Activated CD4-positive, alpha-beta memory T cell treated with anti-CD3 and anti-CD28 coated beads for 36 hours (primary cell): ENCODE results near the gene ST6GAL1. TPM values are rescaled to one million over a fixed set of nuclear protein-coding genes. Genes with fewer than 3 reads are reported as not detected.
"Not testable (repeated sequence)": the region's sequence is repeated elsewhere in the genome, so short reads cannot be mapped to it uniquely, and the experiment has no call there.

Experiments used
- CTCF ChIA-PET: fragments of 350-600 bp; sonication (Branson Sonifier 250); formaldehyde crosslinking; loops from one replicate; lab custom pipeline; 2021; ENCODE audit warnings: antibody characterized with exemption, inconsistent platforms; lab: Charles Lee
- POLR2A ChIA-PET: fragments of 350-600 bp; sonication (Branson Sonifier 250); formaldehyde crosslinking; loops from one replicate; lab custom pipeline; 2021; ENCODE audit warnings: antibody characterized with exemption; lab: Charles Lee
- DNase-seq: peaks from one replicate; pipeline ENCODE4 v3.0.0-alpha.2; 2020
- H3K27ac Mint-ChIP-seq: one replicate; pipeline ENCODE4 v1.8.0; 2021; ENCODE audit warnings: mixed read lengths
- H3K27me3 Mint-ChIP-seq: one replicate; pipeline ENCODE4 v1.8.0; 2021; ENCODE audit warnings: mixed read lengths
- H3K36me3 Mint-ChIP-seq: one replicate; pipeline ENCODE4 v1.8.0; 2021; ENCODE audit warnings: mixed read lengths
- H3K4me1 Mint-ChIP-seq: one replicate; pipeline ENCODE4 v1.8.0; 2021; ENCODE audit warnings: low read depth, mixed read lengths
- H3K4me3 Mint-ChIP-seq: one replicate; pipeline ENCODE4 v1.8.0; 2021; ENCODE audit warnings: mild to moderate bottlenecking, mixed read lengths
- H3K9me3 Mint-ChIP-seq: one replicate; pipeline ENCODE4 v1.8.0; 2021; ENCODE audit warnings: mixed read lengths
- intact Hi-C: fragments of 100-400 bp; cut with micrococcal nuclease; formaldehyde crosslinking; loops from one replicate; pipeline ENCODE4 v1.15.1; 2023
- total RNA-seq, 2 experiments: library from RNA; stranded (reverse); gene quantifications; one replicate each; pipeline ENCODE4 v1.2.3, GENCODE V29; 2021

The ST6GAL1 gene
- total RNA-seq, 2 experiments from 2014 or later = 99.9 to 113 TPM

GRCh38 chr3:187015903-187016638 lies 85.7 kb downstream of the ST6GAL1 start:
- CTCF ChIA-PET = interaction anchor here (0.9 to 1.0 kb wide), 2 partner anchors 11 to 84 kb away, joined by 3 read pairs; no protein-coding TSS in a partner anchor
- POLR2A ChIA-PET = interaction anchor here (0.6 to 1.1 kb wide), 3 partner anchors 10 to 17 kb away, joined by 3 to 4 read pairs (median 3); no protein-coding TSS in a partner anchor
- Mint-ChIP-seq H3K36me3 (peaks cover 28% of the 10 kb centered on the region), H3K27ac (peak overlapping the region; percentile 43), H3K4me3 (no peak overlapping the region), H3K9me3 (no peaks in the 10 kb centered on the region), H3K27me3 (no peaks in the 10 kb centered on the region), H3K4me1 (peaks cover 69% of the 10 kb centered on the region)
- DNase-seq = no peak
- intact Hi-C loops = no loop called here

DNA sequence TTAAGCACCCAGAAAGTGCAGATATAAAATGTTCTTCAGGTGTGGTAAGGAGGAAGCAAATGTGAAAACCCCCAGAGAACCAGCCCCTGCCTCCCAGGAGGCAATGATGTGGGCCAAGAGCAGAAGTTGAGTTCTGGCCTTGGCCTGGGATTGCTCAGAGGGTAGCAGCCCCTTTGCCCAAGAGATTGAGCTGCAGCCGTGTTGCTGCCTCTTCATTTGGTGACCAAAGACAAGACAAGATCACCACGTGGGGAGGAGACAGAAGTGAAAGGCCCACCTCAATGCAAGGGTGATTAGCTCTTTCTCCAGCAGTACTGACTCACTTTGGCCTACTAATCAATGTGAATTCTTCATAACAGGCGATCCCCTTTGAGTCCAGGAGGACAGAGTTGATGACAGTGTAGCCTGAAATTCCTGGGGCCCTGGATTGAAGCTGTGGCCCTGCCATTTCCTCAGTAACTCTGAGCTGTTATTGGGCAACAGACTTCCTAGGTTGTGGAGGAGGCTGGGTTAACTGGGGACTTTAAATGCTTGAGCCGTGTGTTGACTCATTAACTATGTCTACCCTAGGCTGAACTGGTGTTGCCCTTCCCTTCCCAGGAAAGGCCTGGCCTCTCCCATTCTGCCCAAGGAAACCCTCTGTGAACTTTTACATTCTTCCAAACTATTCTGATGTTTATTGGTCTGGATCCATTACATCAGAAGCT lies 86.5 kb downstream of the ST6GAL1 start:
- DNase-seq = no peak
- Mint-ChIP-seq H3K27me3 (no peaks in the 10 kb centered on the region), H3K9me3 (no peaks in the 10 kb centered on the region), H3K36me3 (peaks cover 28% of the 10 kb centered on the region), H3K27ac (peak overlapping the region; percentile 43), H3K4me1 (peaks cover 64% of the 10 kb centered on the region), H3K4me3 (no peak overlapping the region)
- intact Hi-C loops = no loop called here
- ChIA-PET POLR2A (interaction anchor here (0.6 to 1.1 kb wide), 3 partner anchors 9 to 17 kb away, joined by 3 to 4 read pairs (median 3); no protein-coding TSS in a partner anchor), CTCF (interaction anchor here (1.0 to 1.1 kb wide), 2 partner anchors 84 to 400 kb away, joined by 3 read pairs; no protein-coding TSS in a partner anchor)

DNA sequence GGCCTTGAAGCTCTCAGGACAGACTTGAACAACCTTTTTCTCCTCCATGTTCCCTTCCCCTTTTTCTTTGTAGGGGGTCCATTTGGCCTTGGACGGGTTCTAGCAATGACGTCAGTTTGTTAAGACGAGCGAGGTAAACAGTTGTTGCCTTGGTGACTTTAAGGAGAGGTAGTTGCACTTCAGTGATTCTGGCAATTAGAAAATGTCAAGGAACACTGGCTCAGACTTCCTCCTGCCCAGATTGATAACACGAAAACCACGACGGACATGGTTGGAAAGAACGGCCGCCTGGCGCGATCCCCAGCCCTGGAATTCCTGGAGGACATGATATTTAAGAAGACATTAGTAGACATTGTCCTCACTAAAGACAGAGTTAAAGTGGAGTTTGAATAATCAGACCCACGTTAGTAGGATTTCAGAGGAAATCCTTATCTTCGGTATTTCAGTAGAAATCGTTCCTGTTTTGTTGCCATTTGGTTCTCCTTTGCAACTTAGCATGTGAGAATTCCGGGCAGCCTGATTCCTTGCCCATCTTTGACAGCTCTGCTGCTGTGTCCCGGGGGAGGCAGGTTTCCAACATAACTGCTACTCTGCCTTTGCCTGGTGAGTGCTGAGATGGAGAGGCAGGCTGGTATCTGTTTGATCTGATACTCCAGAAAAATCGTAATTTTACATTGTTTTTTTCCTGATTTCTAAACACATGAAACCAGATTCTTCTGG lies 87.3 kb downstream of the ST6GAL1 start:
- no peak overlapping the region for H3K27ac Mint-ChIP-seq
- CTCF ChIA-PET = interaction anchor here (1.1 kb wide), 1 partner anchor 401 kb away, joined by 3 read pairs; no protein-coding TSS in a partner anchor
- POLR2A ChIA-PET = interaction anchor here (1.1 kb wide), 1 partner anchor 8 kb away, joined by 4 read pairs; no protein-coding TSS in a partner anchor
- H3K4me3 Mint-ChIP-seq = no peak overlapping the region
- DNase-seq = no peak
- no peaks in the 10 kb centered on the region for H3K27me3 Mint-ChIP-seq
- H3K4me1 Mint-ChIP-seq = peaks cover 61% of the 10 kb centered on the region
- H3K36me3 Mint-ChIP-seq = peaks cover 27% of the 10 kb centered on the region
- intact Hi-C loops = no loop called here
- no peaks in the 10 kb centered on the region for H3K9me3 Mint-ChIP-seq

DNA sequence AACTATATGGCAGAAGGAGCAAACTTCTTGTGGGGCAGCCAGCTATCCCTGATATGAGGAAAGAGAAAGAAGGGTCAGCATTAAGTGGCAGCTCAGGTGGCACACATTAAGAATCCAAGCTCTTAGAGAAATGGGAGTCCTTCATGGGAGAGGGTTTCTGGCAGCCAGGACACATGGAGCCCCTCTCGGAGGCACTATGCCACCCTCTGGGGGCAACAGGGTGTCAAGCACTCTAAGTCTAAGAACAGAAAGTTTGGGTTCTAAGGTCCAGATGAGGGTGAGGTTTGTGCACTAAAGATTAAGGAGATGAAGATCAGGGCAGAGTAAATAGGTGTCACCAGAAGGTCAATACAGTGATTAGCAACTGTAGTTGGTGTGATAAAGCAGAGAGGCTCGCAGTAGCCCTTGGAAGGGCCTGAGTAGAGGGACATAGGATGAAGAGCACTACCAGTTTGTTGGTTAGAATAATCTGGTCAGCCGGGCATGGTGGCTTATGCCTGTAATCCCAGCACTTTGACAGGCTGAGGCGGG lies 89.3 kb downstream of the ST6GAL1 start:
- DNase-seq = no peak
- Mint-ChIP-seq H3K27ac (peak overlapping the region; percentile 38), H3K36me3 (peaks cover 24% of the 10 kb centered on the region), H3K4me3 (no peak overlapping the region), H3K27me3 (no peaks in the 10 kb centered on the region), H3K9me3 (peaks cover 5% of the 10 kb centered on the region), H3K4me1 (peaks cover 49% of the 10 kb centered on the region)
- intact Hi-C loops = loop anchor here (10.0 kb wide), 1 partner anchor 1085 kb away; the partner anchor contains the start of gene TRA2B
- CTCF ChIA-PET = interaction anchor here (1.3 kb wide), 1 partner anchor 47 kb away, joined by 3 read pairs; no protein-coding TSS in a partner anchor
- POLR2A ChIA-PET = interaction anchor here (0.6 kb wide), 1 partner anchor 344 kb away, joined by 3 read pairs; no protein-coding TSS in a partner anchor

DNA sequence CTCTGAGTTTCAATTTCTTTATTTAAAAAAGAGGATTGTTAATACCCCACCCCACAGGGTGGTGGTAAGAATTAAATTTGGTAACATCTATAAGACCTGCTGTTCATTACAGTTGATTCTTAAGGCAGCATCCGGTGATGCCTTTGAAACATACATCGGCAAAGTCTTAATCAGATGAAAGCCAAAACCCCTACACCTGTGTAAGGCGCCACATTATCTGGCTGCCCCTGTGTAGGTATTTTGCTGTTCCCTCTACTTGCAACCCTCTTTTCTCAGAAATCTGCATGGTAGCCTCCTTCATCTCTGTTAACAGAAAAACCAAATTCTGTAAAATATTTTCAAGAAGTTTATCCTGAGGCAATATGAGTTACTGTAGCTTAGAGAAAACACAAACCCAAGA lies 90.0 kb downstream of the ST6GAL1 start:
- peak overlapping the region; percentile 69 for H3K27ac Mint-ChIP-seq

DNA sequence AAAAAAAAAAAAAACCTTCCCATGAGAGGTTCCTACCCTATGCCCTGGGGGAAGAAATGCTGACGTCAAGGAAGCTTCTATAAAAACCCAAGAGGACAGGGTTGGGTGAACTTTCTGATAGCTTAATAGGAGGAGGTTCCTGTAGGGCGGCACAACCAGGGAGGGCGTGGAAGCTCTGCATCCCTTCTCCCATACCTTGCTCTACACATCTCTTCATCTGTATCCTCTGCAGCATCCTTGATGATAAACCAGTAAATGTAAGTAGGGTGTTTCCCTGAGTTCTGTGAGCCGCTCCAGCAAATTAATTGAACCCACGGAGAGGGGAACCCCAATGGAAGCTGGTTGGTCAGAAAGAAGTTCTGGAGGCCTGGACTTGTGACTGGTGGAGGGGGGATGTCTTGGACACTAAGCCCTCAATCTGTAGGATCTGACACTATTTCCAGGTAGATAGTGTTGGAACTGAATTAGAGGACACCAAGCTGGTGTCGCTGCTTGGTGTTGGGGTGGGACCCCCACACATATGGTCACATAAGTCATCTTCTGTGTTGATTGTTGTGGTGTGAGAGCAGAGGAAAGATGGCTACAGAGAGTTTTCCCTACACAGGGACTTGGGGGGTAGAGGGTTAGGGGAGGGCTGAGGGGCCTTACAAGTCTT lies 91.5 kb downstream of the ST6GAL1 start:
- Mint-ChIP-seq H3K9me3 (peaks cover 5% of the 10 kb centered on the region), H3K27me3 (no peaks in the 10 kb centered on the region), H3K27ac (peak overlapping the region; percentile 13), H3K4me3 (no peak overlapping the region), H3K4me1 (peaks cover 35% of the 10 kb centered on the region), H3K36me3 (peaks cover 9% of the 10 kb centered on the region)
- ChIA-PET CTCF (interaction anchor here (1.2 kb wide), 1 partner anchor 173 kb away, joined by 3 read pairs; no protein-coding TSS in a partner anchor), POLR2A (no interaction called here)
- intact Hi-C loops = loop anchor here (10.0 kb wide), 1 partner anchor 1087 kb away; the partner anchor contains the start of gene TRA2B
- DNase-seq = no peak

More for the DNA sequence above, 90.0 kb downstream of the ST6GAL1 start:
- DNase-seq = no peak
- Mint-ChIP-seq H3K36me3 (peaks cover 20% of the 10 kb centered on the region), H3K4me1 (peaks cover 49% of the 10 kb centered on the region), H3K27me3 (no peaks in the 10 kb centered on the region), H3K9me3 (peaks cover 5% of the 10 kb centered on the region), H3K4me3 (no peak overlapping the region)
- ChIA-PET CTCF (no interaction called here), POLR2A (no interaction called here)
- intact Hi-C loops = loop anchor here (10.0 kb wide), 1 partner anchor 1086 kb away; the partner anchor contains the start of gene TRA2B

DNA sequence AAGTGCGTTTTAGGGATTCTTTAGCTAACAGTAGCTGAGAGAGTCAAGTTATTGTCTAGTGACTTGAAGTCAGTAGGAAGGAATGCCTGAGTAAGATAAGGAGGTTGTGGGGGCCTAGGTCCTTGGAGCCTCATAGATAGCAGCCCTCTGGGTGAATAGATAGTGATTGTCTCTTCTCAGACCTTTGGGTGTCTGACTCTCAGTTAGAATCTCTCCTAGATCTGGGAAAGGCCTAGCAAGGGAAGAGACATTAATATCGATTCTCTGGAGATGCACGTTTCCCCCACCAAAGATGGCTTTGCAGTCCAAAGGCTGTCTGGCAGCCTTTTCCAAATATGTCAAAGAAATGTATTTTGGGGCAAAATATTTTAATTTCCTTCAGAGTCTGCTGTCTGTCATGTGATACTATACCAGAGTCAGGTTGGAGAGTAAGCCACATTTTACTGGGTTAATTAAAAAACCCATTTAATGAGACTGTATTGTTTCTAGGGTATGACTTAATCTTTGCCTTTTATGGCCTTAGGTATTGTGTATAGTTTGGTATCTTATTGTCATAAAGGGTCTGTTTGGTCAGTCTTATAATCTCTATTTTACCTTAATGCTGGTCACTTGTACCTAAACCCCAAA lies 92.2 kb downstream of the ST6GAL1 start:
- no peak for DNase-seq
- Mint-ChIP-seq H3K4me3 (no peak overlapping the region), H3K27me3 (no peaks in the 10 kb centered on the region), H3K9me3 (peaks cover 5% of the 10 kb centered on the region), H3K4me1 (peaks cover 39% of the 10 kb centered on the region), H3K27ac (peak overlapping the region; percentile 29), H3K36me3 (peaks cover 13% of the 10 kb centered on the region)
- ChIA-PET POLR2A (no interaction called here), CTCF (interaction anchor here (1.2 kb wide), 1 partner anchor 173 kb away, joined by 3 read pairs; no protein-coding TSS in a partner anchor)
- intact Hi-C loops = loop anchor here (10.0 kb wide), 1 partner anchor 1088 kb away; the partner anchor contains the start of gene TRA2B

DNA sequence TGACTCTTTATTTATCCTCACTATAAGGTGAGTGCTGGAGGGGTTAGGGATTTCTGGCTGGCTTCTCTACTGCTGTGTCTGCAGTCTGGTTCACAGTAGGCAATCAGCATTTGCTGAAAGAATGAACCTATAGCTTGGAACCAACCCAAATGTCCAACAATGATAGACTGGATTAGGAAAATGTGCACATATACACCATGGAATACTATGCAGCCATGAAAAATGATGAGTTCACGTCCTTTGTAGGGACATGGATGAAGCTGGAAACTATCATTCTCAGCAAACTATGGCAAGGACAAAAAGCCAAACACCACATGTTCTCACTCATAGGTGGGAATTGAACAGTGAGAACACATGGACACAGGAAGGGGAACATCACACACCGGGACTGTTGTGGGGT lies 93.0 kb downstream of the ST6GAL1 start:
- DNase-seq, POLR2A ChIA-PET, H3K4me3 Mint-ChIP-seq, H3K9me3 Mint-ChIP-seq, H3K27me3 Mint-ChIP-seq, CTCF ChIA-PET: not testable (repeated sequence)
- H3K36me3 Mint-ChIP-seq = peaks cover 18% of the 10 kb centered on the region
- intact Hi-C loops = loop anchor here (10.0 kb wide), 1 partner anchor 1089 kb away; the partner anchor contains the start of gene TRA2B
- peaks cover 44% of the 10 kb centered on the region for H3K4me1 Mint-ChIP-seq
- peak overlapping the region; percentile 29 for H3K27ac Mint-ChIP-seq

GRCh38 chr3:187024536-187025226 lies 94.4 kb downstream of the ST6GAL1 start:
- no peak for DNase-seq
- Mint-ChIP-seq H3K27me3 (no peaks in the 10 kb centered on the region), H3K9me3 (peaks cover 5% of the 10 kb centered on the region), H3K36me3 (peaks cover 29% of the 10 kb centered on the region), H3K4me3 (peak overlapping the region; percentile 84), H3K4me1 (peaks cover 47% of the 10 kb centered on the region), H3K27ac (peak overlapping the region; percentile 96)
- POLR2A ChIA-PET = interaction anchor here (0.5 to 3.3 kb wide), 5 partner anchors 18 to 197 kb away, joined by 4 to 21 read pairs (median 6); partner anchors contain the start of gene ST6GAL1
- CTCF ChIA-PET = interaction anchor here (0.9 kb wide), 1 partner anchor 115 kb away, joined by 3 read pairs; the partner anchor contains the start of gene RPL39L
- intact Hi-C loops = loop anchor here (1.0 to 10.0 kb wide), 8 partner anchors 17 to 1090 kb away; partner anchors contain the start of genes EIF4A2, ST6GAL1, TBCCD1 and TRA2B
